KBM-7 (cell line): ENCODE data around the gene AK6.
"Not testable (repeated sequence)": the region's sequence is repeated elsewhere in the genome, so short reads cannot be mapped to it uniquely, and the experiment has no call there.

ENCODE experiments used
- DNase-seq: peaks from one replicate; pipeline ENCODE4 v3.0.0-alpha.2; 2015
- in situ Hi-C: fragments of 300-500 bp; cut with MboI; formaldehyde crosslinking; loops from 2 replicates; pipeline ENCODE4 v1.14.3; 2020; ENCODE audit warnings: low sequenced_read_pairs, low pct_unique_long_range_greater_than_20kb, mixed read lengths

AK6 gene

DNA sequence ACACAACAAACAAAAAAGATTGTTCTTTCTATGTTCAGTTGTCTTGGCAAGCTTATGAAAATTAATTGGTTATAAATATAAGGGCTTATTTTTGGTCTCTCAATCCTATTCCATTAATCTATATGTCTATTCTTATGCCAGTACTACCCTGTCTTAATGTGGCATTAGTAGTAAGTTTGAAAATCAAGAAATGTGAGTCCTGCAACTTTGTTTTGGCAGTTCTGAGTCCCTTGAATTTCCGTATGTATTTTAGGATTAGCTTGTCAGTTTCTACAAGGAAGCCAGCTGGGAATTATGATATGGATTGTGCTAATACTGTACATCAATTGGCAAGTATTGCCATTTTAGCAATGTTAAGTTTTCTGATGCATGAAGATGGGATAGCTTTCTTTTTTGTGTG is 26.2 kb downstream of the AK6 start:
- in situ Hi-C loops, result loop anchor here (25.0 kb wide), 1 partner anchor 256 kb away; the partner anchor contains the start of gene SLC30A5
- DNase-seq, result no peak

DNA sequence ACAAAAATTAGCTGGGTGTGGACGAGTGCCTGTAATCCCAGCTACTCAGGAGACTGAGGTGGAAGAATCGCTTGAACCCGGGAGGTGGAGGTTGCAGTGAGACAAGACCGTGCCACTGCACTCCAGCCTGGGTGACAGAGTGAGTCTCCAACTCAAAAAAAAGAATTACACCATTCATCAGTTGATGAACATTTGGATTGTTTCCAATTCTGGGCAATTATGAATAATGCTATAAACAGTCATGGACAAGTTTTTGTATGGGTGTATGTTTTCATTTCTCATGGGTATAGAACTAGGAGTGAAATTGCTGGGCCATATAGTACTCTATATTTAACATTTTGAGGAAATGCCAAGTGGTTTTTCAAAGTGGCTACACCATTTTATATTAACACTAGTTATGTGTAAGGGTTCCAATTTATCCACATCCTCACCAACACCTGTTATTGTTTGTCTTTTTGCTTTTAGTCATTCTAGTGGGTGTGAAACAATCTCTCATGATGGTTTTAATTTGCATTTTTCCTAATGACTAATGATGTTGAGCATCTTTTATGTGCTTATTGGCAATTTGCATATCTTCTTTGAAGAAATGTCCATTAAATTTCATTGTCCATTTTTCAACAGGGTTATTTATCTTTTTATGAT is 27.7 kb downstream of the AK6 start:
- in situ Hi-C loops, result loop anchor here (25.0 kb wide), 1 partner anchor 254 kb away; the partner anchor contains the start of gene SLC30A5
- DNase-seq, result no peak

DNA sequence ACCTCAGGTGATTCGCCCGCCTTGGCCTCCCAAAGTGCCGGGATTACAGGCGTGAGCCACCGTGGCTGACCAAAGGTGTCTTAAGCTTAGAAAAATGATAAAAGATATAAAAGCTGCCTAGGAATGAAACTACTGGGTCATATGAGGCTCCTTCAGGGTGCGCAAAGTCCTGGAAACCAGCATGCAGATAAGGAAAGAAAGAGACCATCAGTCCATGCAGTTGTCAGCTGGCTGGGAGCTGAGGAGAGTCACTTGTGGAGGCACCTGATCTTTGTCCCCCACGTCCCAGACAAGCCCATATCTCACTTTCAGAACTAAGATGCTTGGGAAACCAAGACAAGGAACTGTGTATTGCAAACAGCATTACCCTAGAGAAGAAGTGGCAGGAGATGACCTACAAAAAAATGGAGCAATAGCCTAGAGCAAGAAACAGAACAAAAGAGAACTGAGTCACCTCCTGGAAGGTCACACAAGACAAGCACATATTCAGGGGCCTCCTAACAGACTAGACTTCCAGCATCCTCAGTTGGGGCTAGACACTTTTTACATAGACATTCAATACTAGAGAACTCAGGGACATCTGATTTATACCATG is 33.9 kb downstream of the AK6 start:
- no peak for DNase-seq
- in situ Hi-C loops, result loop anchor here (25.0 kb wide), 1 partner anchor 248 kb away; the partner anchor contains the start of gene SLC30A5

DNA sequence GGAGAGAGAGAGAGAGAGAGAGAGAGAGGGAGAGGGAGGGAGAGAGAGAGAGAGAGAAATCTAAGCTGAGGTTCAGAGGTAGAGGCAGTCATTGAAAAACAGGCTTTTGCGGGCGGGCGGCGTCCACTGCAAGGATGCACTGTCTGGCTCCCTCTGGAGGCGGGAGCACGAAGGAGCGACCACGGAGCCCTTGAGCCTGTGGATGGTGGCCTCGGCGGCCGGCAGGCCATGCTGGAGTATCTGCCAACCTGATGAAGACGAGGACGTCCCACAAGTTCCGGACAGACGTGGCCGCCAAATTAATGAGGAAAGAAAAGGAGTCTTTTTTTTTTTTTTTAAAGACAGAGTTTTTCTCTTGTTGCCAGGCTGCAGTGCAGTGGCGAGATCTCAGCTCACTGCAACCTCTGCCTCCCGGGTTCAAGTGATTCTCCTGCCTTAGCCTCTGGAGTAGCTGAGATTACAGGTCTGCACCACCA is 34.5 kb downstream of the AK6 start:
- in situ Hi-C loops, result loop anchor here (25.0 kb wide), 1 partner anchor 248 kb away; the partner anchor contains the start of gene SLC30A5
- DNase-seq, result peak; percentile 85

DNA sequence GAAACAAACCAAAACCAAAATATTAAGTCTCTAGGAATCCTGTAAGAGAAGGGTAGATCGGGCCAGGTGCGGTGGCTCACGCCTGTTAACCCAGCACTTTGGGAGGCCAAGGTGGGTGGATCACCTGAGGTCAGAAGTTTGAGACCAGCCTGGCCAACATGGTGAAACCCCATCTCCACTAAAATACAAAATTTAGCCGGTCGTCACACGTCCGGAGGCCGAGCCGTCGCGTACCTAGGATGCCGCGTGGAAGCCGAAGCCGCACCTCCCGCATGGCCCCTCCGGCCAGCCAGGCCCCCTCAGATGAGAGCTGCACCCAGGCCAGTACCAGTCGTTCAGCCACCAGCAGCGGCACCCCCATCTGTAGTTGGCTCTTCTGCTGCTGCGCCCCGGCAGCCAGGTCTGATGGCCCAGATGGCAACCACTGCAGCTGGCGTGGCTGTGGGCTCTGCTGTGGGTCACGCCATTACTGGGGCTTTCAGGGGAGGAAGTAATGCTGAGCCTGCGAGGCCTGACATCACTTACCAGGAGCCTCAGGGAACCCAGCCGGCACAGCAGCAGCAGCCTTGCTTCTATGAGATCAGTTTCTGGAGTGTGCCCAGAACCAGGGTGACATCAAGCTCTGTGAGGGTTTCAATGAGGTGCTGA is 35.5 kb downstream of the AK6 start:
- not testable (repeated sequence) for DNase-seq
- in situ Hi-C loops, result loop anchor here (25.0 kb wide), 1 partner anchor 246 kb away; the partner anchor contains the start of gene SLC30A5

DNA sequence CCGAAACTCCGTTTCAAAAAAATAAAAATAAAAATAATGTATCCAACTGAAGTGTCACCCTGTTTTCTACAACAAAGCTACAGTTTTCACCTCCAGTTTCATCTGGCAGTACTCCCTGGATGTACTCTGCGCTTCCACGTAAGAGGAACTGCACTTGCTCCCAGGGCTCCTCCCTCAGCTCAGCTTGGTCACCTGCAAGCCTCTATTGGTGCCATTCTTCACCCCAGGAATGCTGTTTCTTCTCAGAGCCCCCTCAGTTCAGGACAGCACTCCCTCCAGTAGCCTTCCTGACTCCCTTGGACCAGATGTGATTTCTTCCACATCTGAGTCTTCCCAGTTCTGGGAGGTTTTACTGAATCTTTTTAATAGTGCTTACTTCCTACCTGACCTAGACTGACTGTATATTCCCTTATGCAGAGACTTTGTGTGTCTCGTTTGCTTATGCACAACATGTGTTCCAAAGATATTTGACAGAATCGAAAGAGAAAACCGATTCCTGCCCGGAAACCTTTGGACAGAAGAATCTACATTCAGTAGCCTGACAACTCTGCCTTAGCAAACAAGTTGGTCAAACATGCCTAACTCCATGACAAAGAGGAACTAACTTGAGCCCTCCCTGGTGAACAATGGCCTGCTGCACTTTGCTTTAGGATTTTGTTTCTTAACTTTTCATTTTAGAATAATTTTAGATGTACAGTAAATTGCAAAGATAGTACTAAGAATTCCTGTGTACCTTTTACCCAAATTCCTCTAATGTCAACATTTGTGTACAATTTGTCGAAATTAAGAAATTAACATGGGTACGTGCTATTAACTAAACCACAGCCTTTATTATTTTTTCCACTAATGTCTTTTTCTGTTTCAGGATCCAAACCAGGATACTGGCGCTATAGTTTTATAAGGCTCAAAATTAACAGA is 37.5 kb downstream of the AK6 start:
- DNase-seq, result peak; percentile 57
- in situ Hi-C loops, result loop anchor here (25.0 kb wide), 1 partner anchor 244 kb away; the partner anchor contains the start of gene SLC30A5

DNA sequence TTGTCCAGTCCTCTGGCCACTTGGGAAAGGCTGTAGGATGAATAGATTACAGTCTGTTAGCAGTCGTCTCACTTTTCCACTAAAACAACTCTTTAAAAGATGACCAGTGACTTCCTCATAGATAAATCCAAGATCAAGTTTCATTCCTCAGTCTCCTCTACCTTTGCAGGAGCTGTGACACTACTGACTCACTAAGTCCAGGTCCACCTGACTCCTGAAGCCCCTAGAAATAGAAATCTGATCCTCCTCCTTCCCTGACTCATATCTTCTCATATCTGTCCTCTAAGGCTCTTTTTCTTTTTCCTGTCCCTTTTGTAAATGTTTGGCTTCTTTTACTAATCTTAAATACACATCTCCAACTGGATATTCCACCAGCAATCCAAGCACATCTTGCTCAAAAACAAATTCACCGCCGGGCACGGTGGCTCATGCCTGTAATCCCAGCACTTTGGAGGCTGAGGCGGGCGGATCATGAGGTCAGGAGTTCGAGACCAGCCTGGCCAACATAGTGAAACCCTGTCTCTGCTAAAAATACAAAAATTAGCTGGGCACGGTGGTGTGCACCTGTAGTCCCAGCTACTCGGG is 39.3 kb downstream of the AK6 start:
- in situ Hi-C loops, result loop anchor here (25.0 kb wide), 1 partner anchor 243 kb away; the partner anchor contains the start of gene SLC30A5
- DNase-seq, result no peak

DNA sequence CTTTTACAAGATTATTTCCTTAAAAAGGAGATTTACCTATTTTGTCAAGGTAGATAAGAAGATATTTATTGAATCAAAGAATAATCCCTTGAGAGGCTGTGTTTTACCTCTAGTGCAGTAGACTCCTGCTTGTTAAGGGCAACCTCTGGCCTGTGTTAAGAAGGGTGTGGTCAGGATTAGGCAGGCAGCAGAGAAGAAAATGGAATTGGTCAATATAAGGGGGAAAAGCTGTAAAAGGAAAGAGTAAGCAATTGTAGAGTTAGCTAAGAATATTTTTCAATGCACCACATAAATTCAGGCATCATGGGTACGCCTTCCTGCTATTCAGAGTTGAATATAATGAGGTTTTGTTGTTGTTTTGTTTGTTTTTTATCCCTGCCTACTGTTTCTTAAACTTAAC is 43.0 kb downstream of the AK6 start:
- DNase-seq, result no peak
- in situ Hi-C loops, result loop anchor here (25.0 kb wide), 1 partner anchor 239 kb away; the partner anchor contains the start of gene SLC30A5

DNA sequence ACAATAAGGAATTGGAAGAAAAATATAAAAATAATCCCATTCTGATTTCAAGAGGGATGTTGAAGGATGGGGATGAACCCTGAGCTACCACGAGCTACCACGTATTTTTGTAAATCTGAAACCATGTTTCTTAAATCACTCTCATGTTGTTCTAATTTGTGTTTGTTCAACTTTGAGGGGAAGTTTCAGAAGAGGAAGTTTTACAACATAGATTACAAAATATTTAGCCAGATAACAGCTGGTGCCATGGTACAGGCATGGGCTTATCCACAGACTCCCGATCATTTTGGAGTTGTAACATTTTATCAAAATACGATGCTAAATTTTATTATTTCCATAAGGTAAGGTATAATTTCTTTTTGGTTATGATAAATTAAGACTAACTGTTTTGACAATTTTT is 51.9 kb downstream of the AK6 start:
- no peak for DNase-seq
- in situ Hi-C loops, result no loop called here

DNA sequence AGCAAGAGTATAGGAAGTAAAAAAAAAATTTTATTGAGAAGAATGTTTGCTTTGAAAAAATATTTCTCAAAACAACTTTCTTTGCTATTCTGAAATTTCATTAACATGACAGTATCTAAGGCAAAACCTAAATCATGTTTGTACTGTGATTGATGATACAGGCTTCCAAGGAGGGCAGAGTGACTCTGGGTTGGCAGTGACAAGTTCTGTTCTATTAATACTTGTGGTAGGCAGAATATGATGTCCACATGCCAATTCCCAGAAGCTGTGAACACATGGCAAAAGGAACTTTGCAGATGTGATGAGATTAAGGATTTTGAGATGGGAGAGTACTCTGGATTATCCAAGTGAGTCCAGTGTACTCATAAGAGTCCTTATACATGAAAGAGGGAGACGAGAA is 53.3 kb downstream of the AK6 start:
- in situ Hi-C loops, result no loop called here
- DNase-seq, result no peak

DNA sequence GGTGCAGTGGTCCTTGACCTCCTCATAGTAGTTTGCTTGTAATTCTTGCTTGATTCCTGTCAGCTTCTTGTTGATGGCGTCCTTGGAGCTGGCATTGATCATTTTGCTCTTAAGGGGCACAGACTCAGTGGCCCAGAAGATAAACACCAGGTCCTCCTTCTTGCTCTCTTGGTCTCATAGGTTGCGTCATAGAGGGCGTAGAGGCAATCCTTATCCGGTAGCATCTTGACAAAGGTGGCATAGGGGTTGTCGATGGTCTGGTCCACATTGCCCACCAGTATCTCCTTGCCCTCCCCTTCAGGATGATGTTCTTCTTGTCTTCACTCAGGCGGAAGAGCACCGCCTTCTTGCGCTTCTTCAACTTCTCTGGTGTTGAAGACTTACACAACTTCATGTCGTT is 55.9 kb downstream of the AK6 start:
- no peak for DNase-seq
- in situ Hi-C loops, result no loop called here

DNA sequence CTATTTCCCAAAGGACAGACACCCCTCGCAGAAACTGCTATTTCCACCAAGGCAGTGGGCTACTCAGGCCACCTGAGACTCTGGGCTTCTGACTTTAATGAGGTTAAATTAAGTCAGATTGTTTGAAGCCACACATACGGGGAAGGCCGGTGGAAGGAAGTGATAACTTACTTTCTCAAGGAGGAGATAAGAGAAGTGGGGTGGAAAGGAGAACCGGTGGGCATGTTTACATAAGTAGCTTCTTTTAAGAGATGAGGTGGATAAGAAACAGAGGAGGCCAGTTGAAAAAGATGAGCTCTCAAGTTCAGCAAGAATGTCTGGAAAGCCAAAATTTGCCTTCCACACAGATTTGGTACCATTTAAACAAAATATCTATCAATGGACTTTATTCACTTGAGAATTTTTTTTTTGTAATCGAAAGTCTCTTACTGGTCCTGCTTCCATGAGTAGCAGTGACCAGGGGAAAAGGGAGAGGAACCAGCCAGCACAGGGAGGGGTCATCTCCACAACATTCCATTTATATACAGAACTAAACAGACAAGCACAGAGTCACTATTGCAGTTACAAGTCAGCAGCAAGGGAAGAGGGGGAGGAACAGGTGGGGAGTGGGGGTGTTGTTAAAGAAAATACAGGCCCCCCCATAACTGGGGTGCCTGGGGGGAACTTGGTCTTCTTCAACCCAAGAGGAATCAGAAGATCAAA is 56.7 kb downstream of the AK6 start:
- peak; percentile 42 for DNase-seq
- in situ Hi-C loops, result no loop called here

DNA sequence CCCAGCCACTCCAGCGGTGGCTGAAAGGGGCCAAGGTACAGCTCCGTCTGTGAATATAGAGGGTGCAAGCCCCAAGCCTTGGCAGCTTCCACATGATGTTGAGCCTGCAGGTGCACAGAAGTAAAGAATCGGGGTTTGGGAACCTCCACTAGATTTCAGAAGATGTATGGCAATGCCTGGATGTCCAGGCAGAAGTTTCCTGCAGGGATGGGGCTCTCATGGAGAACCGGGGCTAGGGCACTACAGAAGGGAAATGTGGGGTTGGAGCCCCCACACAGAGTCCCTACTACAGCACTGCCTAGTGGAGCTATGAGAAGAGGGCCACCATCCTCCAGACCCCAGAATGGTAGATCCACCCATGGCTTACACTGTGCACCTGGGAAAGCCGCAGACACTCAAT is 59.9 kb downstream of the AK6 start:
- in situ Hi-C loops, result no loop called here
- DNase-seq, result no peak

DNA sequence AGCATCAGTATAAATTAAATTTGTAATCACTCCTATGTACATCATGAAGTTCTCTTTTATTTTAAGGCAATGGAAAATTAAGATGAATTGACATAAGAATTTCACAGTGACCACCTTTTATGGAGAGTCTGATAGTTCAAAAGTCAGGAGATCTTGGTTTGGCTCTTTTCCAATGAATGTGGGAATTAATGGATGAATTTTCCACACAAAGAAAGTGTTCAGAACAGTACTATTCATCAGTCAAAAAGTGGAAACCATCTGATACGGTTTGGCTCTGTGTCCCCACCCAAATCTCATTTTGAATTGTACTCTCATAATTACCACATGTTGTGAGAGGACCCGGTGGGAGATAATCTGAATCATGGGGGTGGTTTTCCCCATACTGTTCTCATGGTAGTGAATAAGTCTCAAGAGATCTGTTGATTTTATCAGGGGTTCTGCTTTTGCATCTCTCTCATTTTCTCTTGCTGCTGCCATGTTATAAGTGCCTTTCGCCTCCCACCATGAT is 61.2 kb downstream of the AK6 start:
- DNase-seq, result no peak
- in situ Hi-C loops, result no loop called here

DNA sequence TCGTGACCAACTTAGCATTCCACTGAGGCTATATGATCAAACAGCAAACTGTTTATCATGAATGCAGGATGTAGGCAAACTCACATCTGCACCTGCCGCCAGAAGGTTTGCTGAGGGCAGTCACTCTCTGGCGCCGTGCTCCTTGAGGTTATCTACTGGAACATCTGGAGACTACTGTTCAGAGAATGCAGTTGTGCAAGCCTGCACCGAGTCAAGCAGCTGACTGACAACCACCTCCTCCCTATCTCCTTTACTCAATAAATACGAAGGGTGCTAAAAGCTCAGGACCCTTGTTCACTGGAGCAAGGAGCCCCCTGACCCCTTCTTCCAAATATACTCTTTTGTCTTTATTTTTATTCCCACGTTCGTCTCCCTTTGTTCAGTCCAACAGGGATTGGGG is 63.8 kb downstream of the AK6 start:
- in situ Hi-C loops, result no loop called here
- no peak for DNase-seq
